NCI-H1436 (cell line): Measurements from ENCODE around the gene SAMMSON.

Source experiments
- DNase-seq: peaks from one replicate; lab custom pipeline; 2025; lab: John Stamatoyannopoulos, UW

Gene SAMMSON

DNA sequence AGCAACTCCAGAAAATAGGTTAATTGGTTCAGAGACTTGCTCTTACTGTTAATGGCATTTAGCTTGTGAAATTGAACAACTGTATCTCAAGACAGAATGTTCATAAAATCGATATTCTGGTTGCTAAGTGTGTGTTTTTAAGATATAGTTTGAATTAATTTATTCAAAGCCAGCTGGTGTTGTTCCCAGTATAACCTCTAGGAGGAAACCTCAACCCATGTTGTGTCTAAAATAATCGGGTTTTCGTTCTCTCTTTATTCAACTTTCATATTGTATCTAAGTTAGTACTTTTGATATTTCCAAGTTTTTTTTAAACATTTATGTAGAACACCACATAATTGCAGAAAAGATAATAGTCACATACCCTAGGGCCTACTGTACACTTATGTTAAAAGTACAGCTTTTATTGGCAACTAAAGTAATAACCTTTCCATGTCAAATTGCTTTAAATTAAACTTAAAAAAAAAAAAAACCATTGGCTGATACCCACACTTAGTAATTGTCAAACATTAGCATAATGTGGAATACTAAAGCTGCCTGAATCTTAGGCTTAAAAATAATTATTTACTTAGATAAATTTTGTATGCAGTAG lies 90.9 kb downstream of the SAMMSON start:
- no peak for DNase-seq

GRCh38 chr3:70094197-70094596 lies 94.7 kb downstream of the SAMMSON start:
- no peak for DNase-seq

GRCh38 chr3:70095260-70095659 lies 95.7 kb downstream of the SAMMSON start:
- no peak for DNase-seq

GRCh38 chr3:70096376-70097066 lies 97.0 kb downstream of the SAMMSON start:
- DNase-seq, result no peak

GRCh38 chr3:70097084-70097483 lies 97.6 kb downstream of the SAMMSON start:
- DNase-seq, result no peak

- no peak for DNase-seq
Observed at GRCh38 chr3:70108072-70108471, 108.5 kb downstream of the SAMMSON start.

GRCh38 chr3:70108546-70108945 lies 109.0 kb downstream of the SAMMSON start:
- no peak for DNase-seq

DNA sequence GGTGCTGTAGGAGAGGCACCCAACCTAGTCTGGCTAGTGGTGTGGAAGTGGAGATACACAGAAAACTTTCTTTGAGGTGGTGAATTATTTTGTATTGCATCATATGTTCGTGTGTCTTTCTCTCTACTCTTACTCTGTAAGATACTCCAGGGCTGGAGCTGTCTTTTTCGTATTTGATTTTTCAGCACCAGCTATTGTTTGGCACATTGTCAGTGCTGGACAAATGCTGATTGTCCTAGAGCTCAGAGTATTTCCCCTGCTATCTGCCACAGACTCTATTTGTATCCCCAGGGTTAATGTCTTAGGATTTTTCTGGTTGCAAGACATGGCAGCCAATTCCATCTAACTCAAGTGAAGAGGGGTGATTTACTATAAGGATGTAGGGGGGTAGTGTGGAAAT lies 110.5 kb downstream of the SAMMSON start:
- no peak for DNase-seq

- no peak for DNase-seq
Observed at GRCh38 chr3:70111411-70111810, 111.9 kb downstream of the SAMMSON start.

DNA sequence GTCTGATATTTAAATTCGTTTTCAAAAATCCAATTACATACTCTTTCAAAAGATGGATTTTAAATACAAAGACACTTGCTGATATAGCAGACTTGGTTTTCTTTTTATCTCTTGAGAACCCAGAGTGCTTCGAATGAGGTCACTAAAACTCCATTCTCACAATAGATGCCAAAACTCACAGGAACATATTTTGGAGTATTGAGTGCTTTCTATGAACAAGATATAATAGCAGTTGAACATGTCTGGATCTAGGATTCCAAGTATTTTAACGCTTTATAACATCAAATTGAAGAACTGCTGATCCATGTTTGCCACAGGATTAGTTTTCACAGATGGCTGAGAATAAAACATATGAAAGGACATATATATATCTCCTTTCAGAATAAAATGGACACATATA lies 113.2 kb downstream of the SAMMSON start:
- DNase-seq, result no peak

GRCh38 chr3:70114431-70114830 lies 114.9 kb downstream of the SAMMSON start:
- no peak for DNase-seq

DNA sequence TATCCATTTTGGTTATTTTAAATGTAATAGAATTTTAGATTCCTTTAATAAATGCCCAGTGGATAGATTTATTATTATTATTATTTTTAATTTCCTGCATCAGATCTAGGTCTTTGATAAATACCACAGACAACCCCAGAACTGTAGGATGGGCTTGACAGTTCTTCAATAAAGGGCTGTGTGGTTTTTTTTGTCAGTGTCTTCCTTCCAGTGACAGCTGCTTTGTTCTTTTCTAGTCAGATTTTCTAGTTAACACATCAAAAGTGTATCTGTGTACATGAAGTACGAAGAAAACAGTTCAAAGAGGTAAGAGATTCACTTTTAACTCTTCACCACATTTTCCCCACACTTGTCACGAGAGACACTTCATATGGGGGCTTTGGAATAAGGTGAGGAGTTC lies 120.3 kb downstream of the SAMMSON start:
- no peak for DNase-seq
